Stimulated activated CD4-positive, alpha-beta T cell treated with anti-CD3 and anti-CD28 coated beads, Interleukin-15, amount 100 ng/mL, for 48 hours (primary cell): ENCODE measurements around the gene KBTBD4.
"Not testable (repeated sequence)": the region's sequence is repeated elsewhere in the genome, so short reads cannot be mapped to it uniquely, and the experiment has no call there.

Experiments used
- DNase-seq, 2 donors: peaks; one replicate each; pipeline ENCODE4 v3.0.0-alpha.2; 2020; ENCODE audit warnings: low read depth in 2 of 2

The KBTBD4 gene

GRCh38 chr11:47526032-47526431 is 52.7 kb downstream of the KBTBD4 start:
- DNase-seq: not testable (repeated sequence)

- DNase-seq: no peak
Measured at GRCh38 chr11:47524291-47524874, 54.4 kb downstream of the KBTBD4 start.

- no peak for DNase-seq
Measured at GRCh38 chr11:47523490-47524225, 55.1 kb downstream of the KBTBD4 start.
